Measurements from ENCODE around the gene COMMD2.

GRCh38 chr3:149713730-149714654, 38.3 kb downstream of the COMMD2 start:
- TF ChIP-seq POLR2A (IDR thresholded peaks at IDR 0.05) = no peak
- no peak for TF ChIP-seq CTCF (IDR thresholded peaks at IDR 0.05)

All from right lobe of liver (tissue), 4 donors.